NCI-H2029 (cell line): ENCODE measurements around the gene ERI2.
"Not testable (repeated sequence)": the region's sequence is repeated elsewhere in the genome, so short reads cannot be mapped to it uniquely, and the experiment has no call there.

ENCODE experiments used
- DNase-seq: peaks from one replicate; lab custom pipeline; 2025; lab: John Stamatoyannopoulos, UW

ERI2 gene

GRCh38 chr16:20764448-20764847 lies 41.8 kb downstream of the ERI2 start:
- not testable (repeated sequence) for DNase-seq

GRCh38 chr16:20763461-20764232 lies 42.6 kb downstream of the ERI2 start, which contains the start of gene ACSM3:
TSS of gene ACSM3 (plus strand) at chr16:20764014. CDS start at chr16:20770035, 6,021 bp downstream.
- DNase-seq, result no peak

GRCh38 chr16:20762404-20763123 lies 43.7 kb downstream of the ERI2 start:
- no peak for DNase-seq

GRCh38 chr16:20761175-20761574 lies 45.1 kb downstream of the ERI2 start:
- DNase-seq, result no peak

GRCh38 chr16:20760346-20760745 lies 45.9 kb downstream of the ERI2 start:
- no peak for DNase-seq

GRCh38 chr16:20755799-20756198 lies 50.5 kb downstream of the ERI2 start:
- DNase-seq, result not testable (repeated sequence)

GRCh38 chr16:20755238-20755637 lies 51.0 kb downstream of the ERI2 start:
- DNase-seq, result no peak

GRCh38 chr16:20753727-20754126 lies 52.5 kb downstream of the ERI2 start:
- no peak for DNase-seq

GRCh38 chr16:20750558-20750957 lies 55.7 kb downstream of the ERI2 start:
- no peak for DNase-seq

- DNase-seq, result no peak
Measured at GRCh38 chr16:20749474-20749873, 56.8 kb downstream of the ERI2 start.

GRCh38 chr16:20747030-20747816 lies 59.0 kb downstream of the ERI2 start:
- DNase-seq, result no peak

- no peak for DNase-seq
Measured at GRCh38 chr16:20746461-20746860, 59.8 kb downstream of the ERI2 start.
